Parathyroid adenoma (tissue), 2 donors: Measurements from ENCODE around the gene TPM4.
"Not testable (repeated sequence)": the region's sequence is repeated elsewhere in the genome, so short reads cannot be mapped to it uniquely, and the experiment has no call there.

ENCODE experiments used
- H2AFZ ChIP-seq: fragments of 300-600 bp; sonication (generic); one replicate; pipeline ENCODE4 v1.7.0; 2017; ENCODE audit warnings: antibody characterized with exemption, mild to moderate bottlenecking
- H3K27ac ChIP-seq: fragments of 300-600 bp; sonication (generic); one replicate; pipeline ENCODE4 v1.7.0; 2017
- H3K27me3 ChIP-seq: fragments of 300-600 bp; sonication (generic); one replicate; pipeline ENCODE4 v1.7.0; 2017; ENCODE audit warnings: low read length; ENCODE audit not compliant: control insufficient read depth, insufficient read depth
- H3K36me3 ChIP-seq: fragments of 300-600 bp; sonication (generic); one replicate; pipeline ENCODE4 v1.7.0; 2017; ENCODE audit warnings: low read length; ENCODE audit not compliant: control insufficient read depth, insufficient read depth
- H3K4me1 ChIP-seq: fragments of 300-600 bp; sonication (generic); one replicate; pipeline ENCODE4 v1.7.0; 2017; ENCODE audit warnings: control low read depth
- H3K4me2 ChIP-seq: fragments of 300-600 bp; sonication (generic); one replicate; pipeline ENCODE4 v1.7.0; 2017; ENCODE audit warnings: low read length
- H3K4me3 ChIP-seq: fragments of 300-600 bp; sonication (generic); one replicate; pipeline ENCODE4 v1.7.0; 2017; ENCODE audit warnings: low read depth, low read length
- H3K79me2 ChIP-seq: fragments of 300-600 bp; sonication (generic); one replicate; pipeline ENCODE4 v1.7.0; 2017; ENCODE audit warnings: control low read depth
- H3K9ac ChIP-seq: fragments of 300-600 bp; sonication (generic); one replicate; pipeline ENCODE4 v1.7.0; 2017; ENCODE audit warnings: mild to moderate bottlenecking
- H3K9me3 ChIP-seq: fragments of 300-600 bp; sonication (generic); one replicate; pipeline ENCODE4 v1.7.0; 2017; ENCODE audit warnings: low read length; ENCODE audit not compliant: control insufficient read depth
- CTCF ChIP-seq: fragments of 300-600 bp; sonication (generic); IDR thresholded peaks from one replicate; pipeline ENCODE4 v1.7.0; 2017; ENCODE audit warnings: antibody characterized with exemption, mild to moderate bottlenecking
- donor health status: primary hyperparathyroidism.

Gene TPM4

GRCh38 chr19:16118489-16119033 is 42.3 kb downstream of the TPM4 start:
- Histone ChIP-seq H2AFZ (no peak overlapping the region), H3K79me2 (peaks cover 2% of the 10 kb centered on the region), H3K36me3 (no peaks in the 10 kb centered on the region), H3K9ac (no peak overlapping the region), H3K4me3 (no peak overlapping the region), H3K4me2 (no peak overlapping the region), H3K27me3 (no peaks in the 10 kb centered on the region), H3K27ac (peak overlapping the region; percentile 15), H3K9me3 (no peaks in the 10 kb centered on the region), H3K4me1 (no peaks in the 10 kb centered on the region)
- TF ChIP-seq CTCF, result no peak

- not testable (repeated sequence) for H3K9ac ChIP-seq, H3K4me2 ChIP-seq, H3K27ac ChIP-seq, H3K4me3 ChIP-seq, H3K36me3 ChIP-seq, H3K4me1 ChIP-seq, H2AFZ ChIP-seq, H3K9me3 ChIP-seq, H3K27me3 ChIP-seq, H3K79me2 ChIP-seq
Measured at GRCh38 chr19:16119075-16119857, 43.0 kb downstream of the TPM4 start.

- no peak overlapping the region for H2AFZ ChIP-seq
- TF ChIP-seq CTCF, result no peak
- no peaks in the 10 kb centered on the region for H3K9me3 ChIP-seq
- peaks cover 2% of the 10 kb centered on the region for H3K79me2 ChIP-seq
- H3K4me2 ChIP-seq, result no peak overlapping the region
- no peak overlapping the region for H3K4me3 ChIP-seq
- H3K9ac ChIP-seq, result no peak overlapping the region
- no peaks in the 10 kb centered on the region for H3K4me1 ChIP-seq
- H3K27me3 ChIP-seq, result no peaks in the 10 kb centered on the region
- no peak overlapping the region for H3K27ac ChIP-seq
- H3K36me3 ChIP-seq, result no peaks in the 10 kb centered on the region
Measured at GRCh38 chr19:16121141-16121540, 44.8 kb downstream of the TPM4 start.

- peaks cover 2% of the 10 kb centered on the region for H3K79me2 ChIP-seq
- no peak for TF ChIP-seq CTCF
- H3K4me3 ChIP-seq, result no peak overlapping the region
- H3K27me3 ChIP-seq, result no peaks in the 10 kb centered on the region
- H3K9ac ChIP-seq, result no peak overlapping the region
- no peak overlapping the region for H3K27ac ChIP-seq
- no peaks in the 10 kb centered on the region for H3K9me3 ChIP-seq
- no peaks in the 10 kb centered on the region for H3K36me3 ChIP-seq
- no peak overlapping the region for H2AFZ ChIP-seq
- H3K4me2 ChIP-seq, result no peak overlapping the region
- no peaks in the 10 kb centered on the region for H3K4me1 ChIP-seq
Measured at GRCh38 chr19:16121967-16122366, 45.7 kb downstream of the TPM4 start.

GRCh38 chr19:16124953-16125352 is 48.7 kb downstream of the TPM4 start:
- Histone ChIP-seq H3K4me3 (no peak overlapping the region), H3K79me2 (peaks cover 2% of the 10 kb centered on the region), H3K4me2 (no peak overlapping the region), H3K4me1 (no peaks in the 10 kb centered on the region), H3K9me3 (no peaks in the 10 kb centered on the region), H3K36me3 (no peaks in the 10 kb centered on the region), H3K9ac (no peak overlapping the region), H3K27ac (no peak overlapping the region), H3K27me3 (no peaks in the 10 kb centered on the region), H2AFZ (no peak overlapping the region)
- no peak for TF ChIP-seq CTCF
